Hematopoietic multipotent progenitor cell (in vitro differentiated cells): Measurements from ENCODE around the gene TADA3. TPM values are rescaled to one million over a fixed set of nuclear protein-coding genes. Genes with fewer than 3 reads are reported as not detected.
"Not testable (repeated sequence)": the region's sequence is repeated elsewhere in the genome, so short reads cannot be mapped to it uniquely, and the experiment has no call there.

Source experiments
- DNase-seq, 3 donors: peaks; one replicate each; pipeline ENCODE4 v3.0.0-alpha.2; 2011 to 2015; ENCODE audit warnings: low read depth in 2 of 3, low spot score in 2 of 3
- total RNA-seq: library from RNA; depleted of rRNA; stranded (reverse); fragments of >200 nt; gene quantifications from one replicate; pipeline ENCODE4 v1.2.3, GENCODE V29; 2012

The TADA3 gene
- total RNA-seq, 1 donor = 41.5 TPM

GRCh38 chr3:9784965-9785364 lies 7.3 kb downstream of the TADA3 start:
- no peak for DNase-seq

DNA sequence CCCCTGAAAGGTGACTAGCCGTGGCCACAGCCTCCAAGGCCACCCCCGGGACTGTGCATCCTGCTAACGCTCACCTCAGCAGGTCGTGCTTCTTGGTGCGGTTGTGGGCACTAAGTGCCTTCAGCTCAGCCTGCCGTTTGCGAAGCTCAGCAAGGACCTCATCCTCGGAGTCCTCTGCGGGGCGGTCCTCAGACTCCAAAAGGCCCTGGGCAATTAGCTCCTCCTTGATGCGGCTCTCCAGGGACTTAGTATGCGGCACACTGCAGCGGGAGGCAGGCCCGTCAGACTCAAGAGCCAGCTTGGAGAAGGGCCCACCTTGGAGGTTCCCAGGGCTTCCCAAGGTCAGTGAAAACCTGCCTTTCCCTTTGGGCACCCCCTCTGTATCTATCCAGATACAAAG lies 8.3 kb downstream of the TADA3 start:
- no peak for DNase-seq

- DNase-seq = no peak
These were observed 9.5 kb downstream of the TADA3 start for GRCh38 chr3:9782770-9783169.

- DNase-seq = no peak
These were observed 10.2 kb downstream of the TADA3 start for GRCh38 chr3:9781978-9782603.

DNA sequence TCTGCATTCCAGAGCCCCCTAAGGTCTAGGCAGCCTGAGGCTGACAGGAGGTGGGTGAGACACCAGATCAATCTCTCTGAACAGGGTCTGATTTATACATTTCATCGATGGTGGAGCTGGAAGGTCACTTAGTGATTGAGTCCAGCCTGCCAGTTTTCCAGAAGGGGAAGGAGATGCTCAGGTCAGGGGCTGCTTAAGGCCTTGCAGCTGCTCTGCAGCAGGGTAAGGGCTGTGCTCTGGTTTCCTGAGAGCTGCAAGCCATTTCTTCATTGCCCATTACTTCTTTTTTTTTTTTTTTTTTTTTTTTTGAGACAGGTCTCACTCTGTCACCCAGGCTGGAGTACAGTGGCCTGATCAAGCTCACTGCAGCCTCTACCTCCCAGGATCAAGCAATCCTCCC lies 10.7 kb downstream of the TADA3 start:
- DNase-seq = no peak

DNA sequence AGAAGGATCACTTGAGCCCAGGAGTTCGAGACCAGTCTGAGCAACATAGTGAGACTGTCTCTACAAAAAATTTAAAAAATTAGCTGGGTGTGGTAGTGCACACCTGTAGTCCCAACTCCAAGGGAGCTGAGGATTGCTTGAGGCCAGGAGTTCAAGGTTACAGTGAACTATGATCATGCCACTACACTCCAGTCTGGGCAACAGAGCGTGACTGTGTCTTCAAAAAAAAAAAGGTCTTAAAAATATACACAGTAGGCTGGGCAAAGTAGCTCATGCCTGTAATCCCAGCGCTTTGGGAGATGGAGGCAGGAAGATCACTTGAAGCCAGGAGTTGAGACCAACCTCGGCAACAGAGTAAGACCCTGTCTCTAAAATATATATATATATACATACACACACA lies 11.4 kb downstream of the TADA3 start:
- DNase-seq = no peak

GRCh38 chr3:9780458-9780812 lies 11.8 kb downstream of the TADA3 start:
- DNase-seq = no peak

GRCh38 chr3:9779721-9780457 lies 12.4 kb downstream of the TADA3 start:
- peak in 2 of 3 donors; percentile 84 to 95 for DNase-seq

- peak in 1 of 3 donors; percentile 36 for DNase-seq
These were observed 13.1 kb downstream of the TADA3 start for GRCh38 chr3:9779075-9779593.

DNA sequence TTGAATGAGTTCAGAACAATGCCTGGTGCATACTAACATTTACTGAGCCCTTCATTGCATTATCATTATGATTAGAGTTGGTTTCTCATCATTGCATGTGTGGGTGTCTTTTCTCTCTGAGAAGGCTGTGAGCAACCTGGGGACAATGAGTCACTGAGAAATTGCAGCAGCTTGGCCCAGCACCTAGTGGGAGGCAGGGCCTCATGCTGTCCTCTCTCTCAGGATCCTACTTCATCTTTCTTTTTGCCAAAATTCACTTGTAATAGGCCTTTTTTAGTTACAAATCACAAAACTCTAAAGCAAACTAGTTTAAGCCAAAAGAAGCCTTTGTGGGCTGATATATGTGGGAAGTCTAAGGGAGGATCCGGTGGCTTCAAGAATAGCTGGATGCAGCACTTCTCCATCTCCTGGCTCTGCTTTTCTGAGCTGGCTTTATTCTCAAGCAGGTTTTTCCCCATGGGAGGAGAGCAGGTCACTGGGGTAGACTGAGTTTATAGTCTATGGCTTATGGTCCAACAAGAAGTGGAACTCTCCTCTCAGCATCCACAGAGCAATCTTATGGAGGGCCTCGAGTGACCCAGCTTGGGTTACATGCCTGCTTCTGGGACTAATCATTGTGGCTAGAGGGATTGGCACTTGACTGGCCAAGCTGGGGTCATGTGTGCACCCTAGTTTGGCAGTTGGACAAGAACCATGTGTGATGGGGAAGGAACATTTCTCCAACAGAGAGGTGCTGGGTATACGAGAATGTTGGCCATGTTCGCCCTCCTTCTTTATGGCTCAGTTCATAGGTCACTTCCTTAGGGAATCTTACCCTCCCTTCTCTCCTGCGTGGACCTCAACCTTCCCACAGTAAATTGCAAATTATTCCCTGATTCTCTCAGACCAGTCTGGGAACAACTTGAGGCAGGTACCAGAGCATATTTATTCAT lies 13.9 kb downstream of the TADA3 start:
- DNase-seq = no peak

DNA sequence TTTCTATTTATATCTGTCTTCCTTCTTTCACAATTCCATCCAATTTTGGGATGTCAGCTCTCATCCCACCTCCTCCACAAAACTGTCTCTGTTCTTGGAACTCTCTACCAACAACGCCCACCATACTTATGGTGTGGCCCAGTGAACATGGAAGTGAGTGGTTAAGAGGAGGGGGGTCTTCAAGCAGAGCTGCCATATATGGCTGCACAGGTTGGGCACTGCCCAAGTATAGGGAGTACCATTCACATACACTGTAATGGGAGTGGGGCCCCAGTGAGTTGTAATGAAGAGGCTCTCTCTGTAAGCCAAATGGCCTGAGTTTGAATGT lies 14.6 kb downstream of the TADA3 start:
- DNase-seq = no peak

- no peak for DNase-seq
These were observed 15.2 kb downstream of the TADA3 start for GRCh38 chr3:9776896-9777693.

DNA sequence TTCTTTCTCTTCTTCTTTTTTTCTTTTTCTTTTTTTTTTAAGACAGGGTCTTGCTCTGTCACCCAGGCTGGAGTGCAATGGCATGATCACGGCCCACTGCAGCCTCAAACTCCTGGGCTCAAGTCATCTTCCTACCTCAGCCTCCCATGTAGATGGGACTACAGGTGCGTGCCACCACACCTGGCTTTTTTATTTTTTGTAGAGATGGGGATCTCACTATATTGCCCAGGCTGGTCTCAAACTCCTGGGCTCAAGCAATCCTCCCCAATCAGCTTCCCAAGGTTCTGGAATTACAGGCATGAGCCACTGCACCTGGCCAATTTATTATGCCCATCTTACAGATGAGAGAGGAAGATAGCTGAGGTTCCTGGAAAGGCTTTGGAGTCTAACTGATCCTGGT lies 21.3 kb downstream of the TADA3 start:
- not testable (repeated sequence) for DNase-seq

- DNase-seq = no peak
These were observed 21.9 kb downstream of the TADA3 start for GRCh38 chr3:9770276-9770812.

DNA sequence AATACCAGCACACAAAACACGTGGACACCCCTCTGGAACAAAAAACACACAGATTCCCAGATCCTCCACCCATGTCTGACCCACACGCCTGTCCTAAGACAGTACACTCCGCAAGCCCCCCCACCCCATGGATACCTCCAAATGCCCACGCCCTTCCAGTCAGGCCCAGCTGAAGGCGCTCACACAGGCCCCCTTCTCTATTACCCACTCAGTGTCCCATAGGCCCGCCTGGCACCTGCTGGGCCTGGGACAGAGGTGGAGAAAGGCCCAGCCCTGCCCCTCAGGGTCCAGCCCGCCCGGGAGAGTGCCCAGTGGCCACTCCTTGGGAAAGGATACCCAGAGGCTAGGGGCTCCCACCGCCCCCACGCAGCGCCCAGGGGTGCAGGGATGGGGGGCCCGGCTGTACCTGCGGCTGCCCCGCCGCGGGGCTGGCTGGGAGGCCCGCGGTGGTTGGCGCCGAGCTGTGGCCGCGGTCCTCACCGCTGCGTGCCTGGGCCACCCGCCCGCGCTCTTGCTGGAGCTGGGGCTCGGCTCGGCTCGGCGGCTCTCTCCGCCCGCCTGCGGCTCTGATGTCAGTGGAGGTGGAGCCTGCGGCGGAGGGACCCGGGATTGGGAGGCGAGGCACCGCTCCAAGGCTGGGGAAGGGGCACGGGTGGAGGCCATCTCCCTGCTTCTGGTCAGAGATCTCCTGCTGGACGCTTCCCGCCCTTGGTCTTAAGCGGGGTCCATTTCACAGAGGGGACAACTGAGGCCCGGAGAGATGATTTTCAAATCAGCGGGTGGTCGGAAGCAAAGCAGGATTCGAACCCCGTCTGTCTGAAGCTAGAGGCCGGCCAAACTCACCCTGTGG lies 22.6 kb downstream of the TADA3 start, which contains the start of gene CAMK1:
Gene CAMK1 (minus strand): TSS at position 522 of the 850 bp plus-strand sequence. CDS start 2,198 bp downstream, outside the sequence.
- peak in 2 of 3 donors; percentile 44 to 56 for DNase-seq

DNA sequence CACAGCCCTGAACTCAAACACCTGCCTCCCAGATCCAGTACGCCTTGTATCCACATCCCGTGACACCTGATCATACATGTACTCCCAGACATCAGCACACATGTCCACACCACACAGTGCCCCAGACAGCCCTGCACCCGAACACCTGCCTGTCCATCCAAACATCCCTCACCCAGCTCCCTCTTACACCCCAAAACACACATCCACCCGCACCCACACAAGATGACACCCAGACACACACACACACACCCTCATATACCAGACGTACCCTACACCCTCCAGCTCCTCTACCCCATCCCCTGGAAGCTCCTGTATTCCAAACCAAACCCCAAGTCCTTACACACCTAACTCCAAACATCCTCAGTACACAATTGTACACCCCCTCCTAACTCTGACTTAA lies 23.3 kb downstream of the TADA3 start:
- no peak for DNase-seq

DNA sequence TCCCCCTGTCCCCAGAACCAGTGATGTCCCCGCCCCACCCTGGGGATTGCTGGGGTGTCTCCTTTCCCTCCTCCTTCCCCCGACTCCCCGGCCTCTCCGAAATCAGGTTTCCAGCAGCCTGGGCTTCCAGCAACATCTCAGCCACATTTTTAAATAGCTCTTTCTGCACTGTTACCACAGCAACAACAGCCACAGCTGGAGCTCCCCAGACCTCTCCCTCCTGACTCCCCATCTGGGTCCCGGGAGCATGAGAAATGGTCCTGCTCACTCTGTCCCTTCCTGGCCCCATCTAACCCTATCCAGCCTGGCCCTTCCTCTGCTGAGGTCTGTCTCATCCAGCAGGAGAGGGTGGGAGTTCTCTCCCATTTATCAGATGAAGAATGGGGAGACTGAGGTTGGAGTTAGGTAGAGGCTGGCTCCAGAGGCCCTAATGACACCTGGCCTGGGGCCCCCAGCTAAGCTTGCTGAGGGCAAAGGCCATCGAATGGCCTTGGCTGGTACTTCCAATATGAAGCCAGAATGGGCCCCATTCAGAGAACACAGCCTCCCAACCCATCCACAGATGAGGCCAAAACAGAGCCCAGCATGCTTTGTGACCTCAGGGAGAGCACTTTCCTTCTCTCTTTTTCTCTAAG lies 24.0 kb downstream of the TADA3 start:
- DNase-seq = no peak

DNA sequence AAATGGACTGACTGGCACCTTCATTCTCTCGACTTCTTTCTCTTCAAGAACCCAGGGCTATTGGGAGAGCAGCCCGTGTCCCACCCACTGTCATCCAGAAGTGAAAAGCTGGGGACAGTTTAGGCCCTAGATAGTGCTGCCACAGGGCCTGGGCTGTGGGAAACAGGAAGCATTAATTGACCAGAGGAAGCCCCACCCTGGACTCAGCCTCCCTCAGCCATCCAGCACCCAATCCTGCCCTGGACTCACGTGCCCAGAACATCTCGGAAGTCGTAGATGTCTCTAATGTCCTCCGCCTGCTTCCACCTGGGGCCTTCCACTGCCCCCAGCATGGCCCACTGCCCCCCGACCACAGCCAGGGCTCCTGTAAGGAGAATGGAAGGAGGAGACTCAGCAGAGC lies 24.9 kb downstream of the TADA3 start:
- no peak for DNase-seq

GRCh38 chr3:9765865-9766264 lies 26.4 kb downstream of the TADA3 start:
- DNase-seq = no peak
